Brain microvascular endothelial cell (primary cell): ENCODE data around the gene ZFAND3.
"Not testable (repeated sequence)": the region's sequence is repeated elsewhere in the genome, so short reads cannot be mapped to it uniquely, and the experiment has no call there.

Source experiments
- DNase-seq: peaks from one replicate; pipeline ENCODE4 v3.0.0-alpha.2; 2020
- H3K27ac ChIP-seq: fragments of 250-450 bp; sonication (Bioruptor Pico); 2 replicates; pipeline ENCODE4 v1.5.1; 2020; ENCODE audit warnings: mild to moderate bottlenecking, moderate library complexity
- H3K27me3 ChIP-seq: fragments of 250-450 bp; sonication (Bioruptor Pico); replicated peaks from 2 replicates; pipeline ENCODE4 v1.5.1; 2020; ENCODE audit warnings: mild to moderate bottlenecking
- H3K36me3 ChIP-seq: fragments of 250-450 bp; sonication (Bioruptor Pico); replicated peaks from 2 replicates; pipeline ENCODE4 v1.5.1; 2020; ENCODE audit warnings: mild to moderate bottlenecking
- H3K4me3 ChIP-seq: 2 replicates; pipeline ENCODE4 v1.5.1; 2011; ENCODE audit warnings: low read depth, mild to moderate bottlenecking, control low read depth, low read length, moderate library complexity
- CTCF ChIP-seq: IDR thresholded peaks from 2 replicates; pipeline ENCODE4 v1.5.1; 2011; ENCODE audit warnings: low read depth, mild to moderate bottlenecking, moderate library complexity, low read length, control low read depth, inconsistent platforms; ENCODE audit errors: missing control alignments
- in situ Hi-C: cut with HindIII; loops from 2 replicates; pipeline ENCODE4 v1.10.0; 2017; ENCODE audit warnings: low sequenced_read_pairs, low pct_ligation_motif_present

The ZFAND3 gene

GRCh38 chr6:37889486-37889885 is 70.0 kb downstream of the ZFAND3 start:
- Histone ChIP-seq H3K27me3 (no peaks in the 10 kb centered on the region), H3K36me3 (no peaks in the 10 kb centered on the region), H3K4me3 (no peak overlapping the region), H3K27ac (no peak overlapping the region)
- in situ Hi-C loops = no loop called here
- DNase-seq = no peak
- no peak for TF ChIP-seq CTCF

GRCh38 chr6:37891072-37891471 is 71.5 kb downstream of the ZFAND3 start:
- Histone ChIP-seq H3K27ac (no peak overlapping the region), H3K36me3 (no peaks in the 10 kb centered on the region), H3K4me3 (no peak overlapping the region), H3K27me3 (no peaks in the 10 kb centered on the region)
- no peak for TF ChIP-seq CTCF
- in situ Hi-C loops = no loop called here
- DNase-seq = no peak

DNA sequence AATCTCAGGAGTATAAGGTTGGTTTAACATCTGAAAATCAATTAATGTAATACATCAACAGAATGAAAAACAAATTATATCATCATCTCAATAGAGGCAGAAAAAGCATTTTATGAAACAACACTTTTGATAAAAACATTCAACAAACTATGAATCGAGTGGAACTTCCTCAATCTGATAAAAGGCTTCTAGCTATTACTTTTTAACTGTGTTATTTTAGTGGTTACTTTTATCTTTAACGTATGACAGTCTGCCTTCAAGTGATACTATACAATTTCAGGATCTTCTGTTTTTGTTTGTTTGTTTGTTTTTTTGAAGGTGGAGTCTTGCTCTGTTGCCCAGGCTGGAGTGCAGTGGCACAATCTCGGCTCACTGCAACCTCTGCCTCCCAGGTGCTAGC is 73.7 kb downstream of the ZFAND3 start:
- Histone ChIP-seq H3K36me3 (no peaks in the 10 kb centered on the region), H3K27ac (no peak overlapping the region), H3K27me3 (no peaks in the 10 kb centered on the region), H3K4me3 (no peak overlapping the region)
- DNase-seq = no peak
- TF ChIP-seq CTCF = no peak
- in situ Hi-C loops = no loop called here

GRCh38 chr6:37893734-37894133 is 74.2 kb downstream of the ZFAND3 start:
- H3K27ac ChIP-seq, H3K27me3 ChIP-seq, DNase-seq, H3K36me3 ChIP-seq, in situ Hi-C loops, H3K4me3 ChIP-seq: not testable (repeated sequence)

DNA sequence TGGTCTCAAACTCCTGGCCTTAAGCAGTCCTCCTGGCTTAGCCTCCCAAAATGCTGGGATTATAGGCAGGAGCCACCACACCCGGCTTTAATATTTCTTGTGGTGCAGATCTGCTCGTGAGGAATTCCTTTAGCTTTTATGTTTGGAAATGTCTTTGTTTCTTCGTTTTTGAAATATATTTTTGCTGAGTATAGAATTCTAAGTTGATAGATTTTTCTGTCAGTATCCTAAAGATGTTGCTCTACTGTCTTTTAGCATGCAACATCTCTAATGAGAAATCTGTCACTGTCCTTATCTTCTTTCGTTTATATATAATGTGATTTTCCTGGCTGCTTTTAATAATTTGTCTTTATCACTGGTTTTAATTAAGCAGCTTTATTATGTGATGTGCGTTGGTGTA is 75.1 kb downstream of the ZFAND3 start:
- no peaks in the 10 kb centered on the region for H3K36me3 ChIP-seq
- in situ Hi-C loops = no loop called here
- no peaks in the 10 kb centered on the region for H3K27me3 ChIP-seq
- no peak overlapping the region for H3K4me3 ChIP-seq
- no peak overlapping the region for H3K27ac ChIP-seq
- no peak for TF ChIP-seq CTCF
- no peak for DNase-seq

DNA sequence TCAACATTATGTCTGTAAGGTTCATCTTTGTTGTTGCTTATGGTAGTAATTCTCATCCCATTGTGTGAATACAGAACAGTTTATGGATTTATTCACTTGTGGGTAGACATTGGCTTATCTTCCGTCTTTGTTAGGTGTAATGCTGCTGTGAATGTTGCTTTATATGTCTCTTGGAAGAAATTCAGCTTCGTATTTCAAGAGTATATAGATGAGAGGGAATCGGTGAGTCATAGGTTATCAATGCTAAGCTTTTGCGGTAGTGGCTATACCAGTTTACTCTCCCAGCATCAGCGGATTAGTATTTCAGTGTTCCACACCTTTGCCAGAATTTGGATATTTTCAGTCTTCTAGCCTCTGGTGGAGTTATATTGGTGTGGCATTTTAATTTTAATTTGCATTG is 77.8 kb downstream of the ZFAND3 start:
- in situ Hi-C loops = no loop called here
- Histone ChIP-seq H3K27me3 (no peaks in the 10 kb centered on the region), H3K27ac (no peak overlapping the region), H3K4me3 (no peak overlapping the region), H3K36me3 (no peaks in the 10 kb centered on the region)
- TF ChIP-seq CTCF = no peak
- peak; percentile 52 for DNase-seq
